DMS 273 (cell line): ENCODE measurements around the gene TFG.
"Not testable (repeated sequence)": the region's sequence is repeated elsewhere in the genome, so short reads cannot be mapped to it uniquely, and the experiment has no call there.

ENCODE experiments used
- DNase-seq: peaks from one replicate; lab custom pipeline; 2025; ENCODE audit not compliant: unreplicated experiment; lab: John Stamatoyannopoulos, UW

Gene TFG

GRCh38 chr3:100708989-100709841 lies at the start of gene TFG:
TSS of gene TFG (plus strand) at chr3:100709494. CDS start at chr3:100713686, 4,192 bp downstream.
- peak; percentile 100 for DNase-seq

GRCh38 chr3:100661294-100661693 lies 48.0 kb upstream of the TFG start:
- not testable (repeated sequence) for DNase-seq

- peak; percentile 18 for DNase-seq
Observed at GRCh38 chr3:100662113-100662823, 47.0 kb upstream of the TFG start.

- no peak for DNase-seq
Observed at GRCh38 chr3:100665230-100665629, 44.1 kb upstream of the TFG start.

GRCh38 chr3:100666699-100667098 lies 42.6 kb upstream of the TFG start:
- DNase-seq, result not testable (repeated sequence)

GRCh38 chr3:100667316-100667715 lies 42.0 kb upstream of the TFG start:
- DNase-seq, result not testable (repeated sequence)

GRCh38 chr3:100670995-100671394 lies 38.3 kb upstream of the TFG start:
- not testable (repeated sequence) for DNase-seq

GRCh38 chr3:100681496-100681895 lies 27.8 kb upstream of the TFG start:
- no peak for DNase-seq

- no peak for DNase-seq
Observed at GRCh38 chr3:100682056-100682853, 27.0 kb upstream of the TFG start.

GRCh38 chr3:100682854-100683760 lies 26.2 kb upstream of the TFG start:
- no peak for DNase-seq

GRCh38 chr3:100693225-100693624 lies 16.1 kb upstream of the TFG start:
- no peak for DNase-seq

GRCh38 chr3:100695696-100696095 lies 13.6 kb upstream of the TFG start:
- DNase-seq, result no peak

GRCh38 chr3:100696161-100696560 lies 13.1 kb upstream of the TFG start:
- DNase-seq, result no peak

GRCh38 chr3:100697172-100697571 lies 12.1 kb upstream of the TFG start:
- DNase-seq, result no peak

GRCh38 chr3:100697723-100698285 lies 11.5 kb upstream of the TFG start:
- no peak for DNase-seq

- no peak for DNase-seq
Observed at GRCh38 chr3:100698736-100699135, 10.6 kb upstream of the TFG start.

GRCh38 chr3:100700708-100701107 lies 8.6 kb upstream of the TFG start:
- DNase-seq, result no peak

GRCh38 chr3:100702082-100702979 lies 7.0 kb upstream of the TFG start:
- no peak for DNase-seq

- no peak for DNase-seq
Observed at GRCh38 chr3:100702980-100703345, 6.3 kb upstream of the TFG start.
